SK-N-SH (cell line): ENCODE measurements around the gene DMD. TPM values are rescaled to one million over a fixed set of nuclear protein-coding genes. Genes with fewer than 3 reads are reported as not detected.

Experiments
- CTCF ChIA-PET: fragments of 300-600, 350-600 bp; formaldehyde crosslinking; extraction: SDS; loops from one replicate; lab custom pipeline; 2021; lab: Yijun Ruan, JAX
- POLR2A ChIA-PET: fragments of 350-600 bp; sonication (Branson Sonifier 250); formaldehyde crosslinking; extraction: SDS; loops from one replicate; lab custom pipeline; 2020; ENCODE audit warnings: antibody characterized with exemption, inconsistent platforms; lab: Yijun Ruan, JAX
- DNase-seq: peaks from one replicate; pipeline ENCODE4 v3.0.0; 2012
- H2AFZ ChIP-seq: fragments of 200-600 bp; sonication (generic); 2 replicates; pipeline ENCODE4 v1.8.1; 2016; ENCODE audit warnings: antibody characterized with exemption, mild to moderate bottlenecking, low read depth
- H3F3A ChIP-seq: fragments of 200-600 bp; sonication (generic); replicated peaks from 2 replicates; pipeline ENCODE3; 2016; ENCODE audit warnings: antibody characterized with exemption, mild to moderate bottlenecking; ENCODE audit not compliant: insufficient read depth
- H3K27ac ChIP-seq, 2 experiments: fragments of 200-500 bp in 1 of 2; fragments of 200-600 bp in 1 of 2; sonication (Bioruptor generic) in 1 of 2; sonication (generic), shearing (Covaris generic) in 1 of 2; 2 replicates each; pipeline versions ENCODE4 v1.5.1 to v1.6.1; 2014 to 2016; ENCODE audit warnings: low read depth in 2 of 2, inconsistent platforms in 1 of 2, low read length in 1 of 2, mild to moderate bottlenecking in 1 of 2, mixed read lengths in 1 of 2
- H3K27me3 ChIP-seq: fragments of 200-600 bp; sonication (generic), shearing (Covaris generic); 2 replicates; pipeline ENCODE4 v1.6.1; 2016; ENCODE audit warnings: mixed run types; ENCODE audit not compliant: insufficient read depth
- H3K36me3 ChIP-seq, 2 experiments: fragments of 200-500 bp in 1 of 2; fragments of 200-600 bp in 1 of 2; sonication (Bioruptor generic) in 1 of 2; sonication (generic) in 1 of 2; replicated peaks in 1 of 2; 2 replicates each; pipeline versions ENCODE3 to v1.5.1; 2014 to 2016; ENCODE audit warnings: low read length in 1 of 2, mild to moderate bottlenecking in 1 of 2; ENCODE audit not compliant: insufficient read depth in 2 of 2, control insufficient read depth in 1 of 2
- H3K4me1 ChIP-seq, 2 experiments: fragments of 200-500 bp in 1 of 2; fragments of 200-600 bp in 1 of 2; sonication (Bioruptor generic) in 1 of 2; sonication (generic), shearing (Covaris generic) in 1 of 2; 2 replicates each; pipeline versions ENCODE4 v1.5.1 to v1.6.1; 2014 to 2016; ENCODE audit warnings: low read depth in 1 of 2, low read length in 1 of 2, mixed run types in 1 of 2; ENCODE audit not compliant: insufficient read depth in 2 of 2, control insufficient read depth in 1 of 2
- H3K4me2 ChIP-seq: fragments of 200-600 bp; sonication (generic), shearing (Covaris generic); 2 replicates; pipeline ENCODE4 v1.6.1; 2017; ENCODE audit warnings: mixed run types
- H3K4me3 ChIP-seq, 2 experiments: fragments of 200-500 bp in 1 of 2; fragments of 200-600 bp in 1 of 2; sonication (Bioruptor generic) in 1 of 2; sonication (generic), shearing (Covaris generic) in 1 of 2; 2 replicates each; pipeline versions ENCODE4 v1.5.1 to v1.8.1; 2014 to 2016; ENCODE audit warnings: low read depth in 2 of 2, inconsistent platforms in 1 of 2, low read length in 1 of 2, mild to moderate bottlenecking in 1 of 2, mixed read lengths in 1 of 2, moderate library complexity in 1 of 2
- H3K79me2 ChIP-seq: fragments of 200-600 bp; sonication (generic); 2 replicates; pipeline ENCODE4 v1.8.1; 2017; ENCODE audit warnings: mild to moderate bottlenecking; ENCODE audit not compliant: insufficient read depth
- H3K9ac ChIP-seq: fragments of 200-600 bp; sonication (generic); 2 replicates; pipeline ENCODE4 v1.6.1; 2017; ENCODE audit warnings: mixed run types
- H3K9me2 ChIP-seq: fragments of 200-600 bp; sonication (generic); 2 replicates; pipeline ENCODE4 v1.6.1; 2017; ENCODE audit warnings: mixed run types
- H3K9me3 ChIP-seq: fragments of 200-600 bp; sonication (generic); 2 replicates; pipeline ENCODE4 v1.6.1; 2017; ENCODE audit warnings: mixed run types, mild to moderate bottlenecking, moderate library complexity
- H4K20me1 ChIP-seq: fragments of 200-600 bp; sonication (generic); 2 replicates; pipeline ENCODE4 v1.6.1; 2017; ENCODE audit warnings: mild to moderate bottlenecking, mixed run types; ENCODE audit not compliant: insufficient read depth
- EP300 ChIP-seq, 2 experiments: IDR thresholded peaks; 2 replicates each; pipeline versions ENCODE4 v1.4.0 to v1.6.1; 2012; ENCODE audit warnings: borderline replicate concordance in 1 of 2, low read depth in 1 of 2, low read length in 1 of 2
- EZH2phosphoT487 ChIP-seq: fragments of 200-600 bp; sonication (generic); IDR thresholded peaks from 2 replicates; pipeline ENCODE4 v1.6.1; 2017; ENCODE audit warnings: low read depth, mixed run types, mild to moderate bottlenecking, antibody characterized with exemption, moderate library complexity, borderline replicate concordance
- FOXM1 ChIP-seq: IDR thresholded peaks from 2 replicates; pipeline ENCODE4 v1.4.0; 2012; ENCODE audit warnings: low read depth, mild to moderate bottlenecking
- GABPA ChIP-seq: IDR thresholded peaks from 2 replicates; pipeline ENCODE4 v1.4.0; 2012; ENCODE audit warnings: low read depth, mild to moderate bottlenecking
- IRF3 ChIP-seq: fragments of 150-350 bp; IDR thresholded peaks from 2 replicates; pipeline ENCODE4 v1.6.1; 2016; ENCODE audit warnings: mild to moderate bottlenecking, low read depth, low read length
- MXI1 ChIP-seq: IDR thresholded peaks from 2 replicates; pipeline ENCODE4 v1.6.1; 2012; ENCODE audit warnings: mild to moderate bottlenecking, low read depth, low read length, improper control_type of control experiment
- RCOR1 ChIP-seq: fragments of 150-350 bp; IDR thresholded peaks from 2 replicates; pipeline ENCODE4 v1.6.1; 2017; ENCODE audit warnings: antibody characterized with exemption, low read length
- RFX5 ChIP-seq: IDR thresholded peaks from 2 replicates; pipeline ENCODE4 v1.6.1; 2012; ENCODE audit warnings: mild to moderate bottlenecking, improper control_type of control experiment, low read length
- SMC3 ChIP-seq: IDR thresholded peaks from 2 replicates; pipeline ENCODE4 v1.6.1; 2012; ENCODE audit warnings: low read depth, low read length, improper control_type of control experiment
- TCF12 ChIP-seq: IDR thresholded peaks from 2 replicates; pipeline ENCODE4 v1.4.0; 2012
- WGBS: methylation state at CpG from one replicate; pipeline ENCODE4 v1.1.6; 2017; ENCODE audit warnings: low lambda C conversion rate; 5-methylcytosine and 5-hydroxymethylcytosine counted together
- polyA plus RNA-seq, 3 experiments: library from polyadenylated mRNA; depleted of rRNA; stranded (reverse); fragments of >200 nt; gene quantifications; 2 replicates each; pipeline ENCODE4 v1.2.3, GENCODE V29; 2012
- TF ChIP-seq, protein P1 (sequence below): IDR thresholded peaks from 2 replicates; pipeline ENCODE4 v1.6.1; 2012; ENCODE audit warnings: mild to moderate bottlenecking, low read depth, low read length, moderate library complexity
- TF ChIP-seq, protein P2 (sequence below): IDR thresholded peaks from 2 replicates; pipeline ENCODE4; 2012
- TF ChIP-seq, protein P3 (sequence below): fragments of 200-600 bp; sonication (generic); IDR thresholded peaks from 2 replicates; pipeline ENCODE4 v1.6.1; 2017; ENCODE audit warnings: antibody characterized with exemption, mild to moderate bottlenecking, moderate library complexity

Gene DMD
- polyA plus RNA-seq, 1 of the 3 experiments (the other 2 are of a cell fraction): 3.9 TPM

- no peak for TF ChIP-seq SMC3
- TF ChIP-seq, protein P1, sequence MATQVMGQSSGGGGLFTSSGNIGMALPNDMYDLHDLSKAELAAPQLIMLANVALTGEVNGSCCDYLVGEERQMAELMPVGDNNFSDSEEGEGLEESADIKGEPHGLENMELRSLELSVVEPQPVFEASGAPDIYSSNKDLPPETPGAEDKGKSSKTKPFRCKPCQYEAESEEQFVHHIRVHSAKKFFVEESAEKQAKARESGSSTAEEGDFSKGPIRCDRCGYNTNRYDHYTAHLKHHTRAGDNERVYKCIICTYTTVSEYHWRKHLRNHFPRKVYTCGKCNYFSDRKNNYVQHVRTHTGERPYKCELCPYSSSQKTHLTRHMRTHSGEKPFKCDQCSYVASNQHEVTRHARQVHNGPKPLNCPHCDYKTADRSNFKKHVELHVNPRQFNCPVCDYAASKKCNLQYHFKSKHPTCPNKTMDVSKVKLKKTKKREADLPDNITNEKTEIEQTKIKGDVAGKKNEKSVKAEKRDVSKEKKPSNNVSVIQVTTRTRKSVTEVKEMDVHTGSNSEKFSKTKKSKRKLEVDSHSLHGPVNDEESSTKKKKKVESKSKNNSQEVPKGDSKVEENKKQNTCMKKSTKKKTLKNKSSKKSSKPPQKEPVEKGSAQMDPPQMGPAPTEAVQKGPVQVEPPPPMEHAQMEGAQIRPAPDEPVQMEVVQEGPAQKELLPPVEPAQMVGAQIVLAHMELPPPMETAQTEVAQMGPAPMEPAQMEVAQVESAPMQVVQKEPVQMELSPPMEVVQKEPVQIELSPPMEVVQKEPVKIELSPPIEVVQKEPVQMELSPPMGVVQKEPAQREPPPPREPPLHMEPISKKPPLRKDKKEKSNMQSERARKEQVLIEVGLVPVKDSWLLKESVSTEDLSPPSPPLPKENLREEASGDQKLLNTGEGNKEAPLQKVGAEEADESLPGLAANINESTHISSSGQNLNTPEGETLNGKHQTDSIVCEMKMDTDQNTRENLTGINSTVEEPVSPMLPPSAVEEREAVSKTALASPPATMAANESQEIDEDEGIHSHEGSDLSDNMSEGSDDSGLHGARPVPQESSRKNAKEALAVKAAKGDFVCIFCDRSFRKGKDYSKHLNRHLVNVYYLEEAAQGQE: no peak
- TF ChIP-seq, protein P2, sequence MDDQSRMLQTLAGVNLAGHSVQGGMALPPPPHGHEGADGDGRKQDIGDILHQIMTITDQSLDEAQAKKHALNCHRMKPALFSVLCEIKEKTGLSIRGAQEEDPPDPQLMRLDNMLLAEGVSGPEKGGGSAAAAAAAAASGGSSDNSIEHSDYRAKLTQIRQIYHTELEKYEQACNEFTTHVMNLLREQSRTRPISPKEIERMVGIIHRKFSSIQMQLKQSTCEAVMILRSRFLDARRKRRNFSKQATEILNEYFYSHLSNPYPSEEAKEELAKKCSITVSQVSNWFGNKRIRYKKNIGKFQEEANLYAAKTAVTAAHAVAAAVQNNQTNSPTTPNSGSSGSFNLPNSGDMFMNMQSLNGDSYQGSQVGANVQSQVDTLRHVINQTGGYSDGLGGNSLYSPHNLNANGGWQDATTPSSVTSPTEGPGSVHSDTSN: no peak
Measured at GRCh38 chrX:32867781-32868523, 343.4 kb downstream of the DMD start (continued).

DNA sequence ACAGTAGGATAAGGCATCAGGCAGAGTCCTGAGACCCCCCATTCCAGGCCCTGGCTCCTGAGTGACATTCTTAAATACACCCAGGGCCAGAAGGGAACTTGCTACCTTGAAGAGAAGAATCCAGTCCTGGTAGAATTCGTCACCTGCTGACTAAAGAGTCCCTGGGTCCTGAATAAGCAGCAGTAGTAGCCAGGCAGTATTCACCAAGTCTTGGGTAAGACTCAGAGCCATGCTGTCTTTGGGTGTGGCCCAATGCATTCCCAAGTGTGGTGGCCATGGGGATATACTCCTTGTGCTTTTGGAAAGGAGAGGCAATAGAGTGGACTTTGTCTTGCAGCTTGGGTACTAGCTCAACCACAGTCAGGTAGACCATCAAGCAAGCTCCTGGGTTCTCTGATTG lies 359.1 kb downstream of the DMD start:
- TF ChIP-seq FOXM1 (no peak), IRF3 (no peak), RCOR1 (no peak), RFX5 (no peak), TCF12 (no peak), GABPA (no peak), EZH2phosphoT487 (no peak), MXI1 (no peak), EP300 (IDR thresholded peaks at IDR 0.05; ENCODE audit: borderline replicate concordance in 1 of 2, low read depth in 1 of 2, low read length in 1 of 2) (no peak), SMC3 (no peak)
- TF ChIP-seq, protein P2: no peak
- TF ChIP-seq, protein P3, sequence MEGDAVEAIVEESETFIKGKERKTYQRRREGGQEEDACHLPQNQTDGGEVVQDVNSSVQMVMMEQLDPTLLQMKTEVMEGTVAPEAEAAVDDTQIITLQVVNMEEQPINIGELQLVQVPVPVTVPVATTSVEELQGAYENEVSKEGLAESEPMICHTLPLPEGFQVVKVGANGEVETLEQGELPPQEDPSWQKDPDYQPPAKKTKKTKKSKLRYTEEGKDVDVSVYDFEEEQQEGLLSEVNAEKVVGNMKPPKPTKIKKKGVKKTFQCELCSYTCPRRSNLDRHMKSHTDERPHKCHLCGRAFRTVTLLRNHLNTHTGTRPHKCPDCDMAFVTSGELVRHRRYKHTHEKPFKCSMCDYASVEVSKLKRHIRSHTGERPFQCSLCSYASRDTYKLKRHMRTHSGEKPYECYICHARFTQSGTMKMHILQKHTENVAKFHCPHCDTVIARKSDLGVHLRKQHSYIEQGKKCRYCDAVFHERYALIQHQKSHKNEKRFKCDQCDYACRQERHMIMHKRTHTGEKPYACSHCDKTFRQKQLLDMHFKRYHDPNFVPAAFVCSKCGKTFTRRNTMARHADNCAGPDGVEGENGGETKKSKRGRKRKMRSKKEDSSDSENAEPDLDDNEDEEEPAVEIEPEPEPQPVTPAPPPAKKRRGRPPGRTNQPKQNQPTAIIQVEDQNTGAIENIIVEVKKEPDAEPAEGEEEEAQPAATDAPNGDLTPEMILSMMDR: no peak
- no peaks in the 10 kb centered on the region for H3K9me3 ChIP-seq
- no peak overlapping the region for H3K9ac ChIP-seq
- no peaks in the 10 kb centered on the region for H4K20me1 ChIP-seq
- ChIA-PET CTCF (no interaction called here), POLR2A (no interaction called here)
- H3K4me3 ChIP-seq: no peak overlapping the region
- WGBS: 29% methylated on average over 1 of the region's 1 CpG
- H3K27ac ChIP-seq: no peak overlapping the region
- H3K9me2 ChIP-seq: no peaks in the 10 kb centered on the region
- H3K79me2 ChIP-seq: no peaks in the 10 kb centered on the region
- H3K27me3 ChIP-seq: no peaks in the 10 kb centered on the region
- H3K4me2 ChIP-seq: no peak overlapping the region
- no peak for DNase-seq
- no peaks in the 10 kb centered on the region for H3F3A ChIP-seq
- H2AFZ ChIP-seq: no peak overlapping the region
- no peaks in the 10 kb centered on the region for H3K36me3 ChIP-seq
- H3K4me1 ChIP-seq: no peaks in the 10 kb centered on the region
